Thymus (tissue), 11 donors: ENCODE data around the gene PERM1. TPM values are rescaled to one million over a fixed set of nuclear protein-coding genes. Genes with fewer than 3 reads are reported as not detected.
"Not testable (repeated sequence)": the region's sequence is repeated elsewhere in the genome, so short reads cannot be mapped to it uniquely, and the experiment has no call there.

Source experiments
- DNase-seq, 9 donors: peaks; one replicate each; pipeline ENCODE4 v3.0.0-alpha.2; 2013; ENCODE audit warnings: low spot score in 9 of 9, low read depth in 6 of 9, missing footprints in 1 of 9
- H3K27ac ChIP-seq, 2 donors: one replicate each; pipeline ENCODE4 v1.5.1; 2013; ENCODE audit warnings: control low read depth in 1 of 2, low read depth in 1 of 2, low read length in 1 of 2, mild to moderate bottlenecking in 1 of 2, moderate library complexity in 1 of 2
- H3K27me3 ChIP-seq, 2 donors: one replicate each; pipeline ENCODE4 v1.5.1; 2013; ENCODE audit warnings: low read length in 1 of 2; ENCODE audit not compliant: control insufficient read depth in 2 of 2, insufficient read depth in 1 of 2
- H3K36me3 ChIP-seq, 2 donors: one replicate each; pipeline ENCODE4 v1.5.1; 2013; ENCODE audit warnings: low read length in 1 of 2, mild to moderate bottlenecking in 1 of 2, moderate library complexity in 1 of 2; ENCODE audit not compliant: control insufficient read depth in 2 of 2, insufficient read depth in 2 of 2
- H3K4me1 ChIP-seq, 2 donors: one replicate each; pipeline ENCODE4 v1.5.1; 2013; ENCODE audit warnings: low read length in 2 of 2; ENCODE audit not compliant: control insufficient read depth in 2 of 2, insufficient read depth in 2 of 2
- H3K4me3 ChIP-seq, 2 donors: one replicate each; pipeline ENCODE4 v1.5.1; 2013; ENCODE audit warnings: low read length in 2 of 2, control low read depth in 1 of 2, mild to moderate bottlenecking in 1 of 2
- H3K9me3 ChIP-seq, 2 donors: one replicate each; pipeline ENCODE4 v1.5.1; 2013; ENCODE audit warnings: low read length in 1 of 2, mild to moderate bottlenecking in 1 of 2; ENCODE audit not compliant: control insufficient read depth in 2 of 2, insufficient read depth in 1 of 2
- WGBS: extraction: QIAGEN DNeasy Blood & Tissue Kit; methylation state at CpG from one replicate; pipeline ENCODE4 v1.1.7; 2013; 5-methylcytosine and 5-hydroxymethylcytosine counted together
- polyA plus RNA-seq: library from polyadenylated mRNA; stranded (reverse); fragments of 200-250 nt; gene quantifications from one replicate; pipeline ENCODE4 v1.2.3, GENCODE V29; 2013
- total RNA-seq: library from RNA; stranded (reverse); fragments of 120-200 nt; gene quantifications from one replicate; pipeline ENCODE4 v1.2.4, GENCODE V29; 2013
- donor health status: healthy.

The PERM1 gene
- total and polyA plus RNA-seq, 2 donors = 0.05 to 0.59 TPM

DNA sequence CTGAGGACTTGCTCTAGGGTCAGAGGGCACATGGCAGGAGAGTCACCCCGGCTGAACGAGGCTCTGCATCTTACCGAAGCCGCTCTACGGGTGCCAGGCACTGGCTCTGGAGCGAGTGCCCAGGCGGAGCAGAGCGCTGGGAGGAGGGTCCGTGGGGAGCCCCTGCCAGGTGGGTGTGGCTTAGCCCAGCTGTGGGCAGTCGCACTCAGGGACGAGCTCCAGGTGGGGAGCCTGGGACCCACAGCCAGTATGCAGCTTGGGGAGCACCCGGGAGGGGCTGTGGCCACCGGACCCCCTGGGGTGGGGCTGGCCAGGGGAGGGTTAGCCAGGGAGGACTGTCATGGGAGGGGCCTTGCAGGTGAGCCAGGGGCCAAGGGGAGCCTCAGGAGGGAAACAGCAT is 41.8 kb upstream of the PERM1 start:
- H3K36me3 ChIP-seq = no peaks in the 10 kb centered on the region
- peaks cover 1 to 7% of the 10 kb centered on the region in 2 donors for H3K9me3 ChIP-seq
- H3K27ac ChIP-seq = no peak overlapping the region
- no peak overlapping the region for H3K4me3 ChIP-seq
- no peak for DNase-seq
- WGBS = 80% methylated on average over 13 of the region's 13 CpGs
- peaks cover 9 to 23% of the 10 kb centered on the region in 2 donors for H3K4me1 ChIP-seq
- H3K27me3 ChIP-seq = peaks cover 28 to 59% of the 10 kb centered on the region in 2 donors

DNA sequence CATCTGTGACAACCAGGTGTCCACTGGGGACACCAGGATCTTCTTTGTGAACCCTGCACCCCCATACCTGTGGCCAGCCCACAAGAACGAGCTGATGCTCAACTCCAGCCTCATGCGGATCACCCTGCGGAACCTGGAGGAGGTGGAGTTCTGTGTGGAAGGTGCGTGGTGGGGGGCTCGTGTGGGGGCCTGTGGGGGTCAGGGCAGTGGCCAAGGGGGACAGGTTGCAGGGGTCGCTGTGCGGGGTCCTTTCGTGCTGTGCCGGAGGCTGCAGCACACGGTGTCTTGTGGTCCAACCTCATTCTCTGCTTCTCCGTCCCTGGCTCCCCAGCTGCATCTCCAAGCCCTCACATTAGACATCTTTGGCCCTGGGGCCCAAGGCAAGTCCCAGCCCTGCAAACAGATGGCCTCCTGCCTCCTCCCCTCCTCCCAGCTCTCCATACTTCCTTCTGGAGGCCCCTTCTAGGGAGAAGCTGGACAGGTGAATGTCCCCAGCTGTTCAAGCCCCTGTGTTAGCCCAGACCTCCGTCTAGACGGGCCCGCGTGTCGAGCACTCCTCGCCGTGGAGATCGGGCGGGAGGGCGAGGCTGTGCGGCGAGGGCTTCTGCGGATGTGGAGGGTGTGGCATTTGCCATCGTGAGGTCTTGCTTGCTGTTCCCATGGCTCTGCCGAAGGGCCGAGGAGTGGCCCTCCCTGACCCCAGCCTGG is 40.6 kb upstream of the PERM1 start:
- Histone ChIP-seq H3K9me3 (peaks cover 1 to 7% of the 10 kb centered on the region in 2 donors), H3K4me1 (peaks cover 9 to 23% of the 10 kb centered on the region in 2 donors), H3K4me3 (no peak overlapping the region), H3K27ac (no peak overlapping the region), H3K27me3 (peaks cover 28 to 58% of the 10 kb centered on the region in 2 donors), H3K36me3 (no peaks in the 10 kb centered on the region)
- no peak for DNase-seq
- WGBS = 82% methylated on average over 27 of the region's 27 CpGs

DNA sequence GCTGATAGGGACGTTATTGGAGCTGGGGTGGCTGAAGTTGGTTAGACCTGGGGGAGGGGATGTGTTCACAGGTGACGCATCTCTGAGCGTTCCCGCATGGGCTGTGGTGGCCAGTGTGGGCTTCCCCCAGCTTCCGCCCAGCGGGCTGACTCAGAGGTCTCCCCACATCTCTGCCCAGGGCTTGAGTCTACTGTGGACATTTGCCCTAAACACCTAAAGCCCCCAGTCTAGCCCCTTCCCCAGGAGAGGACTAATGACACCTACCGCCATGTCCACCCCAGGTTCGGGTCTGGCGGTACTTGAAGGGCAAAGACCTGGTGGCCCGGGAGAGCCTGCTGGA is 40.0 kb upstream of the PERM1 start:
- no peak for DNase-seq
- Histone ChIP-seq H3K27me3 (peaks cover 28 to 57% of the 10 kb centered on the region in 2 donors), H3K9me3 (peaks cover 1 to 7% of the 10 kb centered on the region in 2 donors), H3K4me3 (no peak overlapping the region), H3K36me3 (no peaks in the 10 kb centered on the region), H3K4me1 (peaks cover 9 to 23% of the 10 kb centered on the region in 2 donors), H3K27ac (no peak overlapping the region)
- WGBS = 93% methylated on average over 10 of the region's 10 CpGs

DNA sequence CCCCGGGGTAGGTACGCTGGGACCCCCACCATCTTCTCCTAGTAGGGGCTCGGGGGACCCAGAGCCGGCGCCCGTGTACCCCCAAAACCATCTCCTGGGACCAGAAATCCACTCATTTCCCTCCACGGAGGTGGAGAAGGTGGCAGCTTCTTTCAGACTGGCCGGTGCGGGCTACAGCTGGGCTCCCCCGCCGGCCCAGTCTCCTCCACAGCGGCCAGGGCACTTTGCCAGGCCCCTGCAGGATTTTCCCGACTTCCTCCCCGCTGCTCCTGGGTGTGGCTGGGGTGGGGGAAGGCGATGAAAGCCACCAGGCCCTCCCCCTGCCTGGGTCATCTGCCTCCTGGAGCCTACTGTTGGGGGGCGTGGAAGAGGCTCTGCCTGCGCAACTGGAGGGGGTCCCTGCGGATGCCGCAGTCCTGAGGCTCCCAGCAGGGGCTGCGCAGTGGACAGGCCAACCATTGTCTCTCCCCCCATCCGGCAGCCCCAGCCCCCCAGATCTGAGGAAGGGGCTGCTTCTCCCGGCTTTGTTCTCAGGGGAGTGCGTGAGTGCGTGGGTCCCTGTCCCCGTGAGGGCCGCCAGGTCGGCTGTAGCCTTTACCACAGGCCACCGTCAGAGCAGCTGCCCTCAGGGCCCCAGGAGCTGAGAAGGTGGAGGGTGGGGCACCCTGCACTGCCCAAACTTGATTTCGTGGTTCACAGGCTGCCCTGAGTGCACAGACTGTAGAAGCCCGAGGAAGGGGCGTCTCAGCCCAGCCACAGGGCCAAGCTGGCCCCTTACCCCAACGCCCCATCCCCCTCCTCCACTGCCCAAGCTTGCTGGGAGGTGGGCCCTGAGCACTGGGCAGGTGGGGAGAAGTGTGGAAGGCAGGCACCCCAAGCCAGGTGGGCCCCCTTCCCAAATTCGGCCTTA is 39.4 kb upstream of the PERM1 start:
- Histone ChIP-seq H3K4me3 (peak overlapping the region in 1 of 2 donors; percentile 8), H3K4me1 (peaks cover 9 to 23% of the 10 kb centered on the region in 2 donors), H3K27me3 (peaks cover 28 to 52% of the 10 kb centered on the region in 2 donors), H3K27ac (peak overlapping the region in 1 of 2 donors; percentile 11), H3K36me3 (no peaks in the 10 kb centered on the region), H3K9me3 (peaks cover 0 to 7% of the 10 kb centered on the region in 2 donors)
- DNase-seq = no peak
- 41% methylated on average over 33 of the region's 33 CpGs for whole genome bisulfite sequencing

DNA sequence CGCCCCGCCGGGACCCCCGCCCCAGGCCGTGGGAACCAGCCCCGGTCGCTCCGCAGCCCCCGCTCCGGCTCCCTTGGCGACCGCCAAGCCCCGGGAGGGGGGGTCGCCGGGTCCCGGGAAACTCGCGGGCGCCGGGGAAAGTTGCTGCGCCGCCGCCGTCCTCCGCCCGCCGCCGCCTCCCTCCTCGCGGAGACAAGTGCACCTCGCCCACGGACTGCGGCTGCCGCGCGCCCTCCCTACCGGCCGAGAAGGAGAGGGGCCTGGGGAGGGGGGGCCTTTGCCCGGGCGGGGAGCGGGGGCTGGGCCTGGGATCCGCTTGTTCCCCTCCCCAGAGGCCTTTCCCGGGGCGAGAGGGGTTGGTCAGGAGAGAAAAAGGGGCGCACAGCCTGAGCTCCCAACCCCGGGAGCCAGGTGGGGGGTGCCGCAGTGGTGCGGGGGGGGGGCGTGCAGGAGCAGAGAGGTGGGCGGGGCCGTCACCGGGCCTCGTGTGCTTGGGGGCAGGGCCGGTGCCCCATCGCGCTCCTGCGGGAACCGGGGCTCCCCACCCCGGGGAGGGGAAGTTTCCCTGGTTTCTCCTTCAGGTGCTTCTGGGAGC is 38.6 kb upstream of the PERM1 start:
- peak overlapping the region; percentile 8 to 90 for H3K4me3 ChIP-seq
- no peak for DNase-seq
- peak overlapping the region in 1 of 2 donors; percentile 26 for H3K27ac ChIP-seq
- H3K27me3 ChIP-seq = peaks cover 28 to 45% of the 10 kb centered on the region in 2 donors
- H3K4me1 ChIP-seq = peaks cover 9 to 23% of the 10 kb centered on the region in 2 donors
- no peaks in the 10 kb centered on the region for H3K36me3 ChIP-seq
- peaks cover 0 to 7% of the 10 kb centered on the region in 2 donors for H3K9me3 ChIP-seq
- WGBS = under 1% methylated on average over 59 of the region's 59 CpGs

DNA sequence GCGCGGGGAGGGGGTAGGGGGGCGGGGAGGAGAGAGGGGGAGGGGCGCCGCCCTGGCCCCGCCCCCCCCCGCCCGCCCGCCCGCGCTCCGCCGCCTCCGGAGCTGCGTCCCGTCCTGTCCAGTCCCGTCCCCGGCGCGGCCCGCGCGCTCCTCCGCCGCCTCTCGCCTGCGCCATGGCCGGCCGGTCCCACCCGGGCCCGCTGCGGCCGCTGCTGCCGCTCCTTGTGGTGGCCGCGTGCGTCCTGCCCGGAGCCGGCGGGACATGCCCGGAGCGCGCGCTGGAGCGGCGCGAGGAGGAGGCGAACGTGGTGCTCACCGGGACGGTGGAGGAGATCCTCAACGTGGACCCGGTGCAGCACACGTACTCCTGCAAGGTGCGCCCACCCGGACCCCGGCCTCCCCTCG is 38.1 kb upstream of the PERM1 start, which contains the start of gene AGRN:
Gene AGRN (plus strand): TSS at position 121 of the 405 bp plus-strand sequence. CDS start 53 bp downstream, at position 174.
- no peaks in the 10 kb centered on the region for H3K36me3 ChIP-seq
- peaks cover 9 to 28% of the 10 kb centered on the region in 2 donors for H3K4me1 ChIP-seq
- DNase-seq = no peak
- H3K4me3 ChIP-seq = peak within 1 kb of the TSS; percentile 13 to 90
- H3K27me3 ChIP-seq = peaks cover 28 to 45% of the 10 kb centered on the region in 2 donors
- H3K9me3 ChIP-seq = peaks cover 0 to 12% of the 10 kb centered on the region in 2 donors
- peak within 1 kb of the TSS in 1 of 2 donors; percentile 85 for H3K27ac ChIP-seq
- under 1% methylated on average over 53 of the region's 58 CpGs for WGBS

DNA sequence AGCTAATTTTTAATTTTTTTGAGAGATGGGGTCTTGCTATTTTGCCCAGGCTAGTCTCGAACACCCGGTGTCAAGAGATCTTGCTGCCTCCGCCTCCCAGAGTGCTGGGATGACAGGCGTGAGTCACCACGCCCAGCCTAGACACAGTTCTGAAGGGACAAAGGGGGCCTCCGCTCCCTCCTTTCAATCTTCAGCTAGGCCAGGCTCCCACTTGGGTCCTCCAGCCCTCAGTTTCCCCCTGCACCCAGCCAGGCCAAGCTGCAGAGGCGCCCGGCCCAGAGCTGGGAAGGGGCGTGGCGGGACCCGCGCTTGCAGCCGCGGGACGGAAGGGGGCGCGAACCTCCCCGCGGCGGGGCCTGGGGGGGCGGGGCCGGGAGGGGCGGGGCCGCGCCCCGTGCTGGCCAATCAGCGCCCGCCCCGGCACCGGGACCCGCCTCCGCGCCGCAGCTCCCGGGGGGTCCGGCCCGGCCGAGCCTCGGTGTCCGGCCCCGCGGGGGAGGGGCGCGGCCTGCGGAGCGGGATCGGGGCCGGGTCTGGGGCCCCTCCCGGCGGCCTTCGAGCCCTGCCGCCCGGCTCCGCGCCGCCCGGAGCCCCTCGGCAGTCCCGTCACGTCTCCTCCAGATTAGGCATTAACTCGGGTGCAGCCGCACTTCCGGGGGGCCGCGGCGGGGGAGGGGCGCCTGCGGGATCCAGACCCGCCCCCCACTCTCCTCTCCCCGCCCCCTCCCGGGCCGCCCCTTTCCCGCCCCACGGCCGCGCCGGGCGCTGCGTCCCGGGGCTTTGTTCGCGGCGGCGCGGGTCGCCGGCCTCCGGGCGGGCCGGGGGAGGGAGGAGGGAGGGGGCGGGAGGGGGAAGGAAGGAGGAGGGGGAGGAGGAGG is 37.5 kb upstream of the PERM1 start:
- Histone ChIP-seq H3K36me3 (no peaks in the 10 kb centered on the region), H3K9me3 (peaks cover 0 to 13% of the 10 kb centered on the region in 2 donors), H3K4me3 (peak overlapping the region; percentile 13 to 90), H3K27me3 (peaks cover 28 to 41% of the 10 kb centered on the region in 2 donors), H3K27ac (peak overlapping the region in 1 of 2 donors; percentile 85), H3K4me1 (peaks cover 13 to 31% of the 10 kb centered on the region in 2 donors)
- 4% methylated on average over 80 of the region's 91 CpGs for WGBS
- peak in 3 of 9 donors; percentile 71 to 82 (median 74) for DNase-seq

DNA sequence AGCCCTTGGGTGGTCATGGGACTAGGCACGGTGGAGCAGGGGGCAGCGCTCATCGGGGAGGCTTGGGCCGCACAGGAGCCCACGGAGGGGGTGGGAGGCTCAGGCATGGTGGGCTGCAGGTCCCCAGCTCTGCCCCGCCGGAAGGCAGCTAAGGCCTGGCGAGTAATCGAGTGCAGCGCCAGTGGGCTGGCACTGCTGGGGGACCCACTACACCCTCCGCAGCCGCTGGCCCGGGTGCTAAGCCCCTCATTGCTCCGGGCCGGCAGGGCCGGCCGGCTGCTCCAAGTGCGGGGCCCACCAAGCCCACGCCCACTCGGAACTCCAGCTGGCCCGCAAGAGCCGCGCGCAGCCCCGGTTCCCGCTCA is 36.4 kb upstream of the PERM1 start:
- not testable (repeated sequence) for H3K27ac ChIP-seq, DNase-seq, H3K36me3 ChIP-seq, H3K4me3 ChIP-seq
- H3K4me1 ChIP-seq = peaks cover 21 to 40% of the 10 kb centered on the region in 2 donors
- peaks cover 26 to 33% of the 10 kb centered on the region in 2 donors for H3K27me3 ChIP-seq
- 98% methylated on average over 26 of the region's 26 CpGs for WGBS
- H3K9me3 ChIP-seq = peaks cover 0 to 18% of the 10 kb centered on the region in 2 donors
